ENCODE data around the gene MTCL1.

- TF ChIP-seq ZNF274 (IDR thresholded peaks at IDR 0.05; ENCODE audit: insufficient read depth, insufficient read length): no peak
- no peak for TF ChIP-seq FOS (IDR thresholded peaks at IDR 0.05; ENCODE audit: borderline replicate concordance, extremely low read depth, insufficient read length)
- TF ChIP-seq JUND (IDR thresholded peaks at IDR 0.05; ENCODE audit: low read depth, low read length): no peak
- TF ChIP-seq TAF1 (IDR thresholded peaks at IDR 0.05; ENCODE audit: borderline replicate concordance, low read depth, low read length): no peak
- TF ChIP-seq TCF7 (IDR thresholded peaks at IDR 0.05; ENCODE audit: borderline replicate concordance): no peak
- TF ChIP-seq NFYA (IDR thresholded peaks at IDR 0.05; ENCODE audit: borderline replicate concordance, low read depth, low read length): no peak
- TF ChIP-seq, protein P1, sequence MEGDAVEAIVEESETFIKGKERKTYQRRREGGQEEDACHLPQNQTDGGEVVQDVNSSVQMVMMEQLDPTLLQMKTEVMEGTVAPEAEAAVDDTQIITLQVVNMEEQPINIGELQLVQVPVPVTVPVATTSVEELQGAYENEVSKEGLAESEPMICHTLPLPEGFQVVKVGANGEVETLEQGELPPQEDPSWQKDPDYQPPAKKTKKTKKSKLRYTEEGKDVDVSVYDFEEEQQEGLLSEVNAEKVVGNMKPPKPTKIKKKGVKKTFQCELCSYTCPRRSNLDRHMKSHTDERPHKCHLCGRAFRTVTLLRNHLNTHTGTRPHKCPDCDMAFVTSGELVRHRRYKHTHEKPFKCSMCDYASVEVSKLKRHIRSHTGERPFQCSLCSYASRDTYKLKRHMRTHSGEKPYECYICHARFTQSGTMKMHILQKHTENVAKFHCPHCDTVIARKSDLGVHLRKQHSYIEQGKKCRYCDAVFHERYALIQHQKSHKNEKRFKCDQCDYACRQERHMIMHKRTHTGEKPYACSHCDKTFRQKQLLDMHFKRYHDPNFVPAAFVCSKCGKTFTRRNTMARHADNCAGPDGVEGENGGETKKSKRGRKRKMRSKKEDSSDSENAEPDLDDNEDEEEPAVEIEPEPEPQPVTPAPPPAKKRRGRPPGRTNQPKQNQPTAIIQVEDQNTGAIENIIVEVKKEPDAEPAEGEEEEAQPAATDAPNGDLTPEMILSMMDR (IDR thresholded peaks at IDR 0.05 in 2 of 3, conservative IDR thresholded peaks at IDR 0.05 in 1 of 3; ENCODE audit: control insufficient read depth in 2 of 3, extremely low read depth in 1 of 3, insufficient read depth in 1 of 3, low read depth in 3 of 3, low read length in 3 of 3): no peak
- TF ChIP-seq, protein P2, sequence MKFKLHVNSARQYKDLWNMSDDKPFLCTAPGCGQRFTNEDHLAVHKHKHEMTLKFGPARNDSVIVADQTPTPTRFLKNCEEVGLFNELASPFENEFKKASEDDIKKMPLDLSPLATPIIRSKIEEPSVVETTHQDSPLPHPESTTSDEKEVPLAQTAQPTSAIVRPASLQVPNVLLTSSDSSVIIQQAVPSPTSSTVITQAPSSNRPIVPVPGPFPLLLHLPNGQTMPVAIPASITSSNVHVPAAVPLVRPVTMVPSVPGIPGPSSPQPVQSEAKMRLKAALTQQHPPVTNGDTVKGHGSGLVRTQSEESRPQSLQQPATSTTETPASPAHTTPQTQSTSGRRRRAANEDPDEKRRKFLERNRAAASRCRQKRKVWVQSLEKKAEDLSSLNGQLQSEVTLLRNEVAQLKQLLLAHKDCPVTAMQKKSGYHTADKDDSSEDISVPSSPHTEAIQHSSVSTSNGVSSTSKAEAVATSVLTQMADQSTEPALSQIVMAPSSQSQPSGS (IDR thresholded peaks at IDR 0.05; ENCODE audit: low read length): no peak
Measured at GRCh38 chr18:8744038-8744437, 38.7 kb downstream of the MTCL1 start.

Measured in GM12878 (cell line).